GM23338 (cell line): Measurements from ENCODE around the gene SLC13A3. TPM values are rescaled to one million over a fixed set of nuclear protein-coding genes. Genes with fewer than 3 reads are reported as not detected.

Experiments
- ATAC-seq: fragments of 200-7000 bp; cut with Tn5 transposase; 3 replicates; pipeline ENCODE4 v1.9.1; 2020
- DNase-seq: peaks from one replicate; pipeline ENCODE4 v3.0.0-alpha.2; 2015; ENCODE audit warnings: low spot score
- H2AFZ ChIP-seq: fragments of 200-600 bp; sonication (generic); 2 replicates; pipeline ENCODE4 v1.8.0; 2016; ENCODE audit warnings: antibody characterized with exemption, mild to moderate bottlenecking, moderate library complexity
- H3F3A ChIP-seq: fragments of 200-600 bp; sonication (generic); replicated peaks from 2 replicates; pipeline ENCODE4 v1.8.0; 2017; ENCODE audit warnings: antibody characterized with exemption, mixed run types, low read depth
- H3K27ac ChIP-seq: fragments of 200-600 bp; sonication (generic); 2 replicates; pipeline ENCODE4 v1.6.1; 2016; ENCODE audit warnings: low read depth
- H3K27me3 ChIP-seq: fragments of 200-600 bp; sonication (generic); 2 replicates; pipeline ENCODE4 v1.8.0; 2016; ENCODE audit warnings: mild to moderate bottlenecking, mixed run types, moderate library complexity; ENCODE audit not compliant: insufficient read depth
- H3K36me3 ChIP-seq: fragments of 200-600 bp; sonication (generic); 2 replicates; pipeline ENCODE4 v1.8.0; 2016; ENCODE audit warnings: mild to moderate bottlenecking; ENCODE audit not compliant: insufficient read depth
- H3K4me1 ChIP-seq: fragments of 200-600 bp; sonication (generic); 2 replicates; pipeline ENCODE4 v1.8.0; 2016; ENCODE audit warnings: mild to moderate bottlenecking, moderate library complexity; ENCODE audit not compliant: insufficient read depth
- H3K4me2 ChIP-seq: fragments of 200-600 bp; sonication (generic); 2 replicates; pipeline ENCODE4 v1.7.1; 2017; ENCODE audit warnings: mixed run types
- H3K4me3 ChIP-seq: fragments of 200-600 bp; sonication (generic); 2 replicates; pipeline ENCODE4 v1.6.1; 2016; ENCODE audit warnings: mixed run types
- H3K79me2 ChIP-seq: fragments of 200-600 bp; sonication (generic); replicated peaks from 2 replicates; pipeline ENCODE4 v1.8.0; 2017; ENCODE audit warnings: mild to moderate bottlenecking; ENCODE audit not compliant: insufficient read depth
- H3K9me2 ChIP-seq: fragments of 200-600 bp; sonication (generic); 2 replicates; pipeline ENCODE4 v1.8.0; 2017; ENCODE audit not compliant: insufficient read depth
- H4K20me1 ChIP-seq: fragments of 200-600 bp; sonication (generic); replicated peaks from 2 replicates; pipeline ENCODE4 v1.8.0; 2017; ENCODE audit warnings: mild to moderate bottlenecking; ENCODE audit not compliant: insufficient read depth
- H3K27ac Mint-ChIP-seq: 2 replicates; pipeline ENCODE4 v1.8.0; 2020; ENCODE audit warnings: inconsistent platforms, mild to moderate bottlenecking, moderate library complexity, mixed read lengths
- H3K27me3 Mint-ChIP-seq: 3 replicates; pipeline ENCODE4 v1.8.0; 2022; ENCODE audit warnings: low read depth, mild to moderate bottlenecking, moderate library complexity, mixed read lengths, inconsistent platforms; ENCODE audit not compliant: insufficient read depth, poor library complexity
- H3K36me3 Mint-ChIP-seq: 3 replicates; pipeline ENCODE4 v1.8.0; 2021; ENCODE audit warnings: low read depth, mild to moderate bottlenecking, inconsistent platforms, moderate library complexity, mixed read lengths
- H3K4me1 Mint-ChIP-seq: 3 replicates; pipeline ENCODE4 v1.8.0; 2020; ENCODE audit warnings: mild to moderate bottlenecking, inconsistent platforms, mixed read lengths
- H3K4me3 Mint-ChIP-seq: 3 replicates; pipeline ENCODE4 v1.8.0; 2021; ENCODE audit warnings: moderate library complexity, mild to moderate bottlenecking, inconsistent platforms, mixed read lengths
- H3K9me3 Mint-ChIP-seq: 3 replicates; pipeline ENCODE4 v1.8.0; 2020; ENCODE audit warnings: moderate library complexity, mild to moderate bottlenecking, inconsistent platforms, mixed read lengths
- CREB1 ChIP-seq: fragments of 250-450 bp; sonication (Bioruptor Pico); IDR thresholded peaks from 2 replicates; pipeline ENCODE4 v1.5.0; 2020; ENCODE audit warnings: low read depth, mild to moderate bottlenecking, moderate library complexity
- EZH2phosphoT487 ChIP-seq: fragments of 200-600 bp; sonication (generic); IDR thresholded peaks from one replicate; pipeline ENCODE4 v1.8.1; 2018; ENCODE audit warnings: antibody characterized with exemption; ENCODE audit not compliant: unreplicated experiment
- POLR2AphosphoS5 ChIP-seq: IDR thresholded peaks from 2 replicates; pipeline ENCODE4 v1.6.1; 2016; ENCODE audit warnings: antibody characterized with exemption, low read depth
- REST ChIP-seq: IDR thresholded peaks from one replicate; pipeline ENCODE4 v1.6.1; 2018; ENCODE audit warnings: antibody characterized with exemption; ENCODE audit not compliant: unreplicated experiment
- STAT1 ChIP-seq: IDR thresholded peaks from one replicate; pipeline ENCODE4 v1.6.1; 2016; ENCODE audit warnings: antibody characterized with exemption; ENCODE audit not compliant: unreplicated experiment
- ZNF331 ChIP-seq: fragments of 250-450 bp; sonication (Bioruptor Pico); IDR thresholded peaks from 2 replicates; pipeline ENCODE4 v1.5.0; 2020; ENCODE audit warnings: low read depth, mild to moderate bottlenecking, moderate library complexity
- polyA plus RNA-seq: library from polyadenylated mRNA; unstranded; fragments of >200 nt; fragmentation: Nextera tagmentation; extraction: Ambion mirVana; gene quantifications from 2 replicates; pipeline ENCODE4 v1.2.1, GENCODE V29; 2016
- total RNA-seq: library from RNA; depleted of rRNA; stranded (reverse); fragments of >200 nt; shearing (Covaris generic); gene quantifications from 2 replicates; pipeline ENCODE4 v1.2.3, GENCODE V29; 2014

Gene SLC13A3
- total and polyA plus RNA-seq, 2 experiments from 2014 or later, result 8.6 to 9.1 TPM

GRCh38 chr20:46570956-46571355, 80.3 kb downstream of the SLC13A3 start (continued):
- TF ChIP-seq REST (no peak), EZH2phosphoT487 (no peak)

GRCh38 chr20:46569961-46570360, 81.3 kb downstream of the SLC13A3 start:
- DNase-seq, result no peak
- no peaks in the 10 kb centered on the region for H3K4me1 ChIP-seq
- no peak overlapping the region for H3K4me3 ChIP-seq
- H3K9me2 ChIP-seq, result no peaks in the 10 kb centered on the region
- no peak for ATAC-seq
- no peak overlapping the region for H2AFZ ChIP-seq
- H3K36me3 ChIP-seq, result no peaks in the 10 kb centered on the region
- Mint-ChIP-seq H3K27me3 (peaks cover 2% of the 10 kb centered on the region), H3K4me1 (peaks cover 7% of the 10 kb centered on the region; the same call in 1 of the 3 replicates), H3K27ac (no peak overlapping the region), H3K36me3 (peaks cover 3% of the 10 kb centered on the region; the same call in 1 of the 3 replicates), H3K9me3 (no peaks in the 10 kb centered on the region), H3K4me3 (no peak overlapping the region)
- no peak overlapping the region for H3K27ac ChIP-seq
- H3K79me2 ChIP-seq, result no peaks in the 10 kb centered on the region
- H3K27me3 ChIP-seq, result no peaks in the 10 kb centered on the region
- TF ChIP-seq REST, result no peak
- no peak overlapping the region for H3K4me2 ChIP-seq
- no peaks in the 10 kb centered on the region for H4K20me1 ChIP-seq
- H3F3A ChIP-seq, result no peaks in the 10 kb centered on the region

GRCh38 chr20:46568570-46569129, 82.6 kb downstream of the SLC13A3 start:
- no peaks in the 10 kb centered on the region for H3K27me3 ChIP-seq
- Mint-ChIP-seq H3K4me3 (no peak overlapping the region), H3K27me3 (peaks cover 2% of the 10 kb centered on the region), H3K9me3 (no peaks in the 10 kb centered on the region), H3K27ac (peak overlapping the region; percentile 33; the same call in 1 of the 2 replicates), H3K36me3 (peaks cover 3% of the 10 kb centered on the region; the same call in 1 of the 3 replicates), H3K4me1 (peaks cover 7% of the 10 kb centered on the region; the same call in 1 of the 3 replicates)
- no peak overlapping the region for H3K4me3 ChIP-seq
- H3K27ac ChIP-seq, result no peak overlapping the region
- H2AFZ ChIP-seq, result no peak overlapping the region
- no peak overlapping the region for H3K4me2 ChIP-seq
- no peaks in the 10 kb centered on the region for H3F3A ChIP-seq
- H3K4me1 ChIP-seq, result peaks cover 6% of the 10 kb centered on the region; the same call in 1 of the 2 replicates
- no peaks in the 10 kb centered on the region for H3K36me3 ChIP-seq
- H4K20me1 ChIP-seq, result no peaks in the 10 kb centered on the region
- no peaks in the 10 kb centered on the region for H3K79me2 ChIP-seq
- DNase-seq, result no peak
- no peaks in the 10 kb centered on the region for H3K9me2 ChIP-seq
- peak; percentile 52 for ATAC-seq
- TF ChIP-seq STAT1 (no peak), CREB1 (CRISPR knock-in tag) (no peak), ZNF331 (CRISPR knock-in tag) (no peak), POLR2AphosphoS5 (no peak)
